ENCODE measurements around the gene CAMK1D. TPM values are rescaled to one million over a fixed set of nuclear protein-coding genes. Genes with fewer than 3 reads are reported as not detected.

The CAMK1D gene
- total and polyA plus RNA-seq, 2 of the 8 experiments (the other 6 are each of a cell fraction or from before 2014, with no cell fraction given): 3.5 to 10.6 TPM

GRCh38 chr10:12792889-12793556 lies 443.7 kb downstream of the CAMK1D start (continued):
- TF ChIP-seq CHD7 (IDR thresholded peaks at IDR 0.05; ENCODE audit: insufficient replicate concordance, low read length) (no peak), KDM1A (IDR thresholded peaks at IDR 0.05; ENCODE audit: borderline replicate concordance, low read length) (no peak), TEAD4 (IDR thresholded peaks at IDR 0.05; ENCODE audit: low read depth, low read length) (no peak), TCF12 (IDR thresholded peaks at IDR 0.05; ENCODE audit: low read depth, low read length) (no peak)
- TF ChIP-seq, protein P1, sequence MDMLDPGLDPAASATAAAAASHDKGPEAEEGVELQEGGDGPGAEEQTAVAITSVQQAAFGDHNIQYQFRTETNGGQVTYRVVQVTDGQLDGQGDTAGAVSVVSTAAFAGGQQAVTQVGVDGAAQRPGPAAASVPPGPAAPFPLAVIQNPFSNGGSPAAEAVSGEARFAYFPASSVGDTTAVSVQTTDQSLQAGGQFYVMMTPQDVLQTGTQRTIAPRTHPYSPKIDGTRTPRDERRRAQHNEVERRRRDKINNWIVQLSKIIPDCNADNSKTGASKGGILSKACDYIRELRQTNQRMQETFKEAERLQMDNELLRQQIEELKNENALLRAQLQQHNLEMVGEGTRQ (IDR thresholded peaks at IDR 0.05; ENCODE audit: low read length): no peak
- TF ChIP-seq, protein P2, sequence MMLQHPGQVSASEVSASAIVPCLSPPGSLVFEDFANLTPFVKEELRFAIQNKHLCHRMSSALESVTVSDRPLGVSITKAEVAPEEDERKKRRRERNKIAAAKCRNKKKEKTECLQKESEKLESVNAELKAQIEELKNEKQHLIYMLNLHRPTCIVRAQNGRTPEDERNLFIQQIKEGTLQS (IDR thresholded peaks at IDR 0.05; ENCODE audit: insufficient read depth, low read depth, low read length): no peak

All from H1 (cell line).